ENCODE measurements around the gene PPP5C. TPM values are rescaled to one million over a fixed set of nuclear protein-coding genes. Genes with fewer than 3 reads are reported as not detected.

Gene PPP5C
- total RNA-seq, 1 donor from 2014 or later, result 99.5 TPM

- Mint-ChIP-seq H3K36me3 (peaks cover 50% of the 10 kb centered on the region), H3K4me1 (ENCODE audit: unreplicated experiment) (no peaks in the 10 kb centered on the region), H3K9me3 (no peaks in the 10 kb centered on the region), H3K27ac (no peak overlapping the region), H3K27me3 (no peaks in the 10 kb centered on the region), H3K4me3 (no peak overlapping the region)
- DNase-seq (ENCODE audit: extremely low spot score, unreplicated experiment), result no peak
- TF ChIP-seq, protein P1, sequence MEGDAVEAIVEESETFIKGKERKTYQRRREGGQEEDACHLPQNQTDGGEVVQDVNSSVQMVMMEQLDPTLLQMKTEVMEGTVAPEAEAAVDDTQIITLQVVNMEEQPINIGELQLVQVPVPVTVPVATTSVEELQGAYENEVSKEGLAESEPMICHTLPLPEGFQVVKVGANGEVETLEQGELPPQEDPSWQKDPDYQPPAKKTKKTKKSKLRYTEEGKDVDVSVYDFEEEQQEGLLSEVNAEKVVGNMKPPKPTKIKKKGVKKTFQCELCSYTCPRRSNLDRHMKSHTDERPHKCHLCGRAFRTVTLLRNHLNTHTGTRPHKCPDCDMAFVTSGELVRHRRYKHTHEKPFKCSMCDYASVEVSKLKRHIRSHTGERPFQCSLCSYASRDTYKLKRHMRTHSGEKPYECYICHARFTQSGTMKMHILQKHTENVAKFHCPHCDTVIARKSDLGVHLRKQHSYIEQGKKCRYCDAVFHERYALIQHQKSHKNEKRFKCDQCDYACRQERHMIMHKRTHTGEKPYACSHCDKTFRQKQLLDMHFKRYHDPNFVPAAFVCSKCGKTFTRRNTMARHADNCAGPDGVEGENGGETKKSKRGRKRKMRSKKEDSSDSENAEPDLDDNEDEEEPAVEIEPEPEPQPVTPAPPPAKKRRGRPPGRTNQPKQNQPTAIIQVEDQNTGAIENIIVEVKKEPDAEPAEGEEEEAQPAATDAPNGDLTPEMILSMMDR (conservative IDR thresholded peaks at IDR 0.05), result no peak
Observed at GRCh38 chr19:46385636-46386035, 38.7 kb downstream of the PPP5C start.

DNA sequence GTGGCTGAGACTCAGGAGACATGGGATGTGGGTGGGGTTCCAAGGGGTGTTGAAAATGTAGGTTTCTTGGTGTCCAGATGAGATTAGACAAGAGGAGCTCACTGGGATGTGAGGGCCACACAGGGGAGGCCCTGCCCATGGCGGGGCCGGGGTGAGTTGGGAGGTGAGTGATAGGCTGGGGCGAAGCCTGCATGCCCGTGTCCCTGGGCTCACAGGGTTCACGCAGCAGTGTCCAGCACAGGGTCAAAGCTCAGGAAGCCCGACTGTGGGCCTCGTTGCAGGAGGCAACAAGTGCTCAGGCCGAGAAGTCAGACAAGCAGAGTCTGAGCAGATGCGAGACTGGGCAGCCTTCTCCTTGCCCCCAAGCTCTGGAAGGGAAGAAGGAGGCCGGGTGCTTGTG, 39.3 kb downstream of the PPP5C start:
- TF ChIP-seq, protein P1 (conservative IDR thresholded peaks at IDR 0.05), result no peak
- Mint-ChIP-seq H3K4me3 (no peak overlapping the region), H3K4me1 (ENCODE audit: unreplicated experiment) (no peaks in the 10 kb centered on the region), H3K27ac (no peak overlapping the region), H3K27me3 (no peaks in the 10 kb centered on the region), H3K36me3 (peaks cover 45% of the 10 kb centered on the region), H3K9me3 (no peaks in the 10 kb centered on the region)
- DNase-seq (ENCODE audit: extremely low spot score, unreplicated experiment), result no peak

DNA sequence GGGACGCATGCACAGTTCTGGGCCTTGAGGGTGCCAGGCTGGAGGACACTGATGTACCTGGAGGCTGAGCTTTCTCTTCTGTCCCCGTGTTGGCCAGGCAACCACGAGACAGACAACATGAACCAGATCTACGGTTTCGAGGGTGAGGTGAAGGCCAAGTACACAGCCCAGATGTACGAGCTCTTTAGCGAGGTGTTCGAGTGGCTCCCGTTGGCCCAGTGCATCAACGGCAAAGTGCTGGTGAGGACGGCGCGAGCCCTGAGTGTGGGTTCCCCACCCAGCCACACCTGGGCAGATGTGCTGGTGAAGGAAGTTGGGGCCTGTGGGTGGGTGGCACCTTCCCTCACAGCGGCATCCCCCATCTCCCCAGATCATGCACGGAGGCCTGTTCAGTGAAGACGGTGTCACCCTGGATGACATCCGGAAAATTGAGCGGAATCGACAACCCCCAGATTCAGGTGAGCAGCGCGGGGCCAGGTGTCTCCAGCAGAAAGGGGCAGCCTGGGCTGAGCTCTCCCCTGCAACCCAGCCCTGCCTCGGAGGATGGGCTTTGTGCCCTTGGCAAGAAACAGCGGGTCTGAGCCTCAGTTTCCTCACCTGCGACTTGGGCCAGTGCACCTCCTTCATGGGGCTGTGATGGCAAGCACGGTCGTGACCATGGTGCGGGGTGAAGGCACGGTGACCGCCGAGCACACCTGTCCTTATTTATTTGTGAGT, 40.3 kb downstream of the PPP5C start:
- H3K36me3 Mint-ChIP-seq, result peaks cover 45% of the 10 kb centered on the region
- DNase-seq (ENCODE audit: extremely low spot score, unreplicated experiment), result no peak
- no peak overlapping the region for H3K27ac Mint-ChIP-seq
- H3K4me1 Mint-ChIP-seq (ENCODE audit: unreplicated experiment), result peaks cover under 1% of the 10 kb centered on the region
- TF ChIP-seq, protein P1 (conservative IDR thresholded peaks at IDR 0.05), result no peak
- no peaks in the 10 kb centered on the region for H3K27me3 Mint-ChIP-seq
- no peak overlapping the region for H3K4me3 Mint-ChIP-seq
- no peaks in the 10 kb centered on the region for H3K9me3 Mint-ChIP-seq

- Mint-ChIP-seq H3K36me3 (peaks cover 42% of the 10 kb centered on the region), H3K27me3 (no peaks in the 10 kb centered on the region), H3K9me3 (no peaks in the 10 kb centered on the region), H3K27ac (no peak overlapping the region), H3K4me1 (ENCODE audit: unreplicated experiment) (peaks cover 7% of the 10 kb centered on the region), H3K4me3 (no peak overlapping the region)
- DNase-seq (ENCODE audit: extremely low spot score, unreplicated experiment), result no peak
- TF ChIP-seq, protein P1 (conservative IDR thresholded peaks at IDR 0.05), result no peak
Observed at GRCh38 chr19:46387713-46388130, 40.8 kb downstream of the PPP5C start.

GRCh38 chr19:46388311-46389095, 41.6 kb downstream of the PPP5C start:
- DNase-seq (ENCODE audit: extremely low spot score, unreplicated experiment), result no peak
- Mint-ChIP-seq H3K27me3 (no peaks in the 10 kb centered on the region), H3K4me1 (ENCODE audit: unreplicated experiment) (peaks cover 14% of the 10 kb centered on the region), H3K9me3 (no peaks in the 10 kb centered on the region), H3K36me3 (peaks cover 41% of the 10 kb centered on the region), H3K4me3 (no peak overlapping the region), H3K27ac (no peak overlapping the region)
- TF ChIP-seq, protein P1 (conservative IDR thresholded peaks at IDR 0.05), result no peak
